HUES6 (cell line): ENCODE measurements around the gene IFFO2.

Experiments
- H3K27ac ChIP-seq: 2 replicates; pipeline ENCODE4 v1.7.0; 2013; ENCODE audit warnings: low read depth, mild to moderate bottlenecking, low read length, inconsistent platforms
- H3K27me3 ChIP-seq: 2 replicates; pipeline ENCODE4 v1.6.1; 2013; ENCODE audit warnings: low read length; ENCODE audit not compliant: control insufficient read depth, insufficient read depth
- H3K36me3 ChIP-seq: 2 replicates; pipeline ENCODE4 v1.6.1; 2013; ENCODE audit warnings: low read length; ENCODE audit not compliant: control insufficient read depth, insufficient read depth
- H3K4me1 ChIP-seq: 2 replicates; pipeline ENCODE4 v1.6.1; 2013; ENCODE audit warnings: low read length; ENCODE audit not compliant: control insufficient read depth, insufficient read depth
- H3K4me3 ChIP-seq: 2 replicates; pipeline ENCODE4 v1.5.1; 2013; ENCODE audit warnings: low read depth, low read length
- H3K9ac ChIP-seq: one replicate; pipeline ENCODE4 v1.6.1; 2013; ENCODE audit warnings: mild to moderate bottlenecking, low read length
- H3K9me3 ChIP-seq: 2 replicates; pipeline ENCODE4 v1.6.1; 2013; ENCODE audit warnings: low read depth, low read length; ENCODE audit not compliant: control insufficient read depth, insufficient read depth

The IFFO2 gene

DNA sequence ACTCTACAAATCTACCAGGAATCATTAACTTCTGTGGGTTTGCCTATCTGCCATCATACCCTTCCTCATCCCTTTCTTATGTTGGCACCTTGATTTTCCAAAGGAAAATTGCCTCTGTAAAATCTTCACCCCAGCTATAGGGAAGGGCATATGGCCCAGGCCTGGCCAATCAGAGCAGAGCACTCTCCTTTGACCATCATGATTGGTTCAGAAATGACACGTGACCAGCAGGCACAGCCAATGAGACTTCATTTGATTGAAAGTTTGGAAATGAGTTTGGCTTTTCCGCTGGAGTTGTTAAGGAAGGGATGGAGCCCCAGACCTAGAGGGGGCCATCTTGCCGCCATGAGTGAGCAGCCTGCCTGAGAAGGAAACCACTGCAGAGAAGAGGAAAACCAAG is 35.1 kb upstream of the IFFO2 start:
- no peaks in the 10 kb centered on the region for H3K9me3 ChIP-seq
- no peaks in the 10 kb centered on the region for H3K36me3 ChIP-seq
- H3K4me3 ChIP-seq = no peak overlapping the region
- no peak overlapping the region for H3K9ac ChIP-seq
- H3K4me1 ChIP-seq = peaks cover 6% of the 10 kb centered on the region; the same call in 1 of the 2 replicates
- no peak overlapping the region for H3K27ac ChIP-seq
- no peaks in the 10 kb centered on the region for H3K27me3 ChIP-seq

GRCh38 chr1:18989896-18990295 is 33.4 kb upstream of the IFFO2 start:
- Histone ChIP-seq H3K27ac (no peak overlapping the region), H3K36me3 (no peaks in the 10 kb centered on the region), H3K9ac (no peak overlapping the region), H3K27me3 (no peaks in the 10 kb centered on the region), H3K9me3 (no peaks in the 10 kb centered on the region), H3K4me3 (no peak overlapping the region), H3K4me1 (peaks cover 6% of the 10 kb centered on the region; the same call in 1 of the 2 replicates)

- Histone ChIP-seq H3K4me3 (no peak overlapping the region), H3K27ac (no peak overlapping the region), H3K27me3 (no peaks in the 10 kb centered on the region), H3K9me3 (no peaks in the 10 kb centered on the region), H3K36me3 (no peaks in the 10 kb centered on the region), H3K4me1 (peaks cover 6% of the 10 kb centered on the region; the same call in 1 of the 2 replicates), H3K9ac (no peak overlapping the region)
Measured at GRCh38 chr1:18989176-18989799, 32.8 kb upstream of the IFFO2 start.

DNA sequence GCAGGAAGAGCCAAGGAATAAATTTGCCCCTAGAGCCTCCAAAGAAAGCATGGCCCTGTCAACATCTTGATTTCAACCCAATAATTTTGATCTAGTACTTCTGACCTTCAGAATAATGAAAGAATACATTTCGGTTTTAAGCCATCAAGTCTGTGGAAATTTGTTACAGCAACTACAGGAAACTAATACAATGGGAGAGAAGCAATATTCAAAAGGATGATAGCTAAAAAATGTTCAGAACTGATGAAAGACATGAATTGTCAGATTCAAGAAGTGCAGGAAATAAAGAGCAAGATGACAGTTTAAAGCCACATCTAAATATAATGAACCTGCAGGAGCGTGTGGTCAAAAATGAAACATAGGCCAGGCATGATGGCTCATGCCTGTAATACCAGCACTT is 24.8 kb upstream of the IFFO2 start:
- Histone ChIP-seq H3K9ac (no peak overlapping the region), H3K4me3 (no peak overlapping the region), H3K4me1 (no peaks in the 10 kb centered on the region), H3K36me3 (no peaks in the 10 kb centered on the region), H3K9me3 (peaks cover 8% of the 10 kb centered on the region; the same call in 1 of the 2 replicates), H3K27ac (no peak overlapping the region), H3K27me3 (no peaks in the 10 kb centered on the region)

- Histone ChIP-seq H3K27ac (no peak overlapping the region), H3K4me3 (no peak overlapping the region), H3K4me1 (no peaks in the 10 kb centered on the region), H3K36me3 (no peaks in the 10 kb centered on the region), H3K9ac (no peak overlapping the region), H3K27me3 (no peaks in the 10 kb centered on the region), H3K9me3 (peaks cover 8% of the 10 kb centered on the region; the same call in 1 of the 2 replicates)
Measured at GRCh38 chr1:18978706-18979105, 22.2 kb upstream of the IFFO2 start.

DNA sequence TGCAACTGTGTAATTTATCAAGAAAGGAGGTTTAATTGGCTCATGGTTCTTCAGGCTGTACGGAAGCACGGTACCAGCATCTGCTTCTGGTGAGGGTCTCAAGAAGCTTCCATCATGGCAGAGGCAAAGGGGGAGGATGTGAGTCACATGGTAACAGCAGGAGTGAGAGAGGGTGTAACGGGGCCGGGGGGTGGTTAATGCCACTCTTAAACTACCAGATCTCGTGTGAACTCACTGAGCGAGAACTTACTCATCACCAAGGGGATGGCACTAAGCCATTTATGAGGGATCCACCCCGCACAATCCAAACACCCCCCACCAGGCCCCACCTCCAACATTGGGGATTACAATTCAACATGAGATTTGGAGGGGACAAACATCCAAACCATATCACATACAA is 21.0 kb upstream of the IFFO2 start:
- H3K27me3 ChIP-seq = no peaks in the 10 kb centered on the region
- no peak overlapping the region for H3K27ac ChIP-seq
- no peak overlapping the region for H3K9ac ChIP-seq
- no peaks in the 10 kb centered on the region for H3K36me3 ChIP-seq
- no peaks in the 10 kb centered on the region for H3K4me1 ChIP-seq
- H3K9me3 ChIP-seq = peaks cover 8% of the 10 kb centered on the region; the same call in 1 of the 2 replicates
- no peak overlapping the region for H3K4me3 ChIP-seq

DNA sequence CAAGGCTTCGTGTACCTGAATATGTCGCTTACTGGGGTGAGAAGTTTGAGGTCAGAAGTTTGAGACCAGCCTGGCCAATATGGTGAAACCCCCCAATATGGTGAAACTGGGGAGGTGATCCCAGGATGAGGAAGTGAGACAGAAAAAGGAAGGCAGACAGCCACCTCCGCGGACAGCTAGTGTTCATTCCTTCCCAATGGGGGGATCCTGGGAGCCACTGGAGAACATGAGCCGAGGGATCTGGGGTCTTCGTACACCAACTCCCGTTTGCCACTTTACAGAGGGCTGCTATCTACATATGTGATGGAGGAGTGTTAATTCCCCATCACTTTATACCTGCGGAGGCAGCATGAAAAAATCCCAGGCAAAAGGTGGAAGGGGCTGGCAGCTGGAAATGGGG is 19.6 kb upstream of the IFFO2 start:
- Histone ChIP-seq H3K27me3 (no peaks in the 10 kb centered on the region), H3K27ac (no peak overlapping the region), H3K9ac (no peak overlapping the region), H3K4me3 (no peak overlapping the region), H3K4me1 (no peaks in the 10 kb centered on the region), H3K9me3 (peaks cover 3% of the 10 kb centered on the region; the same call in 1 of the 2 replicates), H3K36me3 (no peaks in the 10 kb centered on the region)

GRCh38 chr1:18974606-18975005 is 18.1 kb upstream of the IFFO2 start:
- no peak overlapping the region for H3K4me3 ChIP-seq
- no peak overlapping the region for H3K27ac ChIP-seq
- H3K36me3 ChIP-seq = no peaks in the 10 kb centered on the region
- H3K27me3 ChIP-seq = no peaks in the 10 kb centered on the region
- H3K9me3 ChIP-seq = no peaks in the 10 kb centered on the region
- H3K4me1 ChIP-seq = no peaks in the 10 kb centered on the region
- no peak overlapping the region for H3K9ac ChIP-seq

DNA sequence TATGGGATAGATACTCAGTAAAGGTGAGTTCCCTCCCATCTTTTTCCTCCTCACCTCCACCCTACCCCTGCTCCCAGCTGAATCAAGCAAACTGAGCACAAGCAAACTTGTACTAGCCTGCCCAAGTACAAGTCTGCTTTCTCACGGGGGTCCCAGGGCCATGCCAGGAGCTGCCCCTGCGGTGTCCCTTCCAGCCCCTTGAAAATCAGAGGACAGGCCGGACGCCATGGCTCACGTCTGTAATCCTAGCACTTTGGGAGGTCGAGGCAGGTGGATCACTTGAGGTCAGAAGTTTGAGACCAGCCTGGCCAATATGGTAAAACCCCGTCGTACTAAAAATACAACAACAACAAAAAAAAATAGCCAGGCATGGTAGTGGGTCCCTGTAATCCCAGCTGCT is 17.5 kb upstream of the IFFO2 start:
- Histone ChIP-seq H3K9ac (no peak overlapping the region), H3K27ac (no peak overlapping the region), H3K36me3 (no peaks in the 10 kb centered on the region), H3K4me3 (no peak overlapping the region), H3K9me3 (no peaks in the 10 kb centered on the region), H3K27me3 (no peaks in the 10 kb centered on the region), H3K4me1 (no peaks in the 10 kb centered on the region)

GRCh38 chr1:18973446-18973955 is 17.0 kb upstream of the IFFO2 start:
- Histone ChIP-seq H3K36me3 (no peaks in the 10 kb centered on the region), H3K27ac (no peak overlapping the region), H3K4me1 (no peaks in the 10 kb centered on the region), H3K9me3 (no peaks in the 10 kb centered on the region), H3K9ac (no peak overlapping the region), H3K4me3 (no peak overlapping the region), H3K27me3 (no peaks in the 10 kb centered on the region)

DNA sequence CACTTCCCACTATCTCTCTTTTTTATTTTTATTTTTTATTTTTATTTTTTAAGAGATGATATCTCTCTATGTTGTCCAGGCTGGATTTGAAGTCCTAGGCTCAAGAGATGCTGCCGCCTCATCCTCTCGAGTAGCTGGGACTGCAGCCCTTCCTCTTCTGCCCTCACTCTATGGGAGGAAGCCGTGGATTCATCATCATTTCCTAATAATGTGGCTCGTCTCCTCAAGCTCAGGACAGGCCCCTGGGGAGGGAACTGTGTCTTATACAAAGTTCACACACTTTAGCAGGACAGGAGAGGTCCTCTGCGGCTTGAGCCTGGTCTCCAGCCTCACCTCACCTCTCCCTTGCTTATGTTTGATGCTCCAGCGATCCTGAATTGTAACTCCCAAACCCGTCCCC is 16.5 kb upstream of the IFFO2 start:
- Histone ChIP-seq H3K9ac (no peak overlapping the region), H3K4me3 (no peak overlapping the region), H3K27ac (no peak overlapping the region), H3K27me3 (no peaks in the 10 kb centered on the region), H3K9me3 (no peaks in the 10 kb centered on the region), H3K36me3 (no peaks in the 10 kb centered on the region), H3K4me1 (no peaks in the 10 kb centered on the region)
